HG02852 (cell line): Measurements from ENCODE around the gene BTF3L4.

Experiments used
- ATAC-seq: cut with Tn5 transposase; IDR thresholded peaks from one replicate; pipeline ENCODE4 v1.9.1; 2021; ENCODE audit warnings: mild to moderate bottlenecking, moderate library complexity; ENCODE audit not compliant: unreplicated experiment

The BTF3L4 gene

GRCh38 chr1:52122384-52122783 lies 66.3 kb downstream of the BTF3L4 start:
- no peak for ATAC-seq

DNA sequence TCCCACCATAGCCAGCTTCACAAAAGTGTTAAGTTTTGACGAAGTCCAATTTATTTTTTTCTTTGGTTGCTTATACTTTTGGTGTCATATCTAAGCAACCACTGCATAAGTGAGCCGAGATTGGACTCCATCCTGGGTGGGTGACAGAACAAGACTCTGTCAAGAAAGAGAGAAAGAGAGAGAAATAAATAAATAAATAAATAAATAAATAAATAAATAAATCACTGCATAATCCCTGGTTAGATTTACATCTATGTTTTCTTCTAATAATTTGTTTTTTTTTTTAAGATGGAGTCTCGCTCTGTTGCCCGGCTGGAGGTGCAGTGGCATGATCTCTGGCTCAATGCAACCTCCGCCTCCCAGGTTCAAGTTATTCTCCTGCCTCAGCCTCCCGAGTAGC lies 67.5 kb downstream of the BTF3L4 start:
- ATAC-seq, result no peak

- ATAC-seq, result no peak
These were observed 69.8 kb downstream of the BTF3L4 start for GRCh38 chr1:52125736-52126359.

- ATAC-seq, result no peak
These were observed 71.4 kb downstream of the BTF3L4 start for GRCh38 chr1:52127181-52128180.

DNA sequence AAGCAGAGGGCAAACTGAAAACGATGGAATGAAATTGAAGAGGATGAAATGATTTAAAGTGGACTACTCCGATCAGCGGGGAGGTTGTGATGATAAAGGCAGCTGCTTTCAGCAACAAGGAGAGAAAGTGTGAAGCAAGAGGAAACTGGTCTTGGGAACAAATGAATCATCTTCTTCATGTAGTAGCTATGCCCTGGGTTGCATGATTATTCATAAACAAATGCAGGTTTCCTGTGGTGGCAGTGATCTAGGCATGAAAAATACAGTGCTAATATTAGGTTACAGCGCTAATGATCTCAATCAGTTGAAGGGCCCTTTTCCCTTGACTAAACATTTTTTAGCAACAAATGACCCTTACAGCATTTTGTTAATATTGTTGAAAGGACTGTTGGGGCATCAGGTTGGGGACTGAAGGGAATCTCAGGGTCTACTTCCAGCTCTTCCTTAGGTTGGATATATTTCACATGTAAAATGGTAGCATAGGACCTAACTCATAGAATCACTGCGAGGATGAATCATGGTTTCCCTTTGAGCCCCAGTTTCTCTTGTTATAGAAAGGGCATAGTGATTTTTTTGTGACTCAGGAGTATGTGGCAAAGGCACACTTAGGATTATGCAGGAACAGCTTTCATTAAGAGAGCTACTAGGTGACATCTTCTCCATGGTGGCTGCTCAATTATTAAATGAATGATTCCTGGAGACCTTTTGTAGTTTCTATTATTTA lies 83.9 kb downstream of the BTF3L4 start:
- ATAC-seq, result peak; percentile 47
